Activated CD4-positive, alpha-beta T cell treated with anti-CD3 and anti-CD28 coated beads for 36 hours (primary cell): ENCODE measurements around the gene MSI1. TPM values are rescaled to one million over a fixed set of nuclear protein-coding genes. Genes with fewer than 3 reads are reported as not detected.

Experiments
- ATAC-seq: fragments of 200-7000 bp; cut with Tn5 transposase; one replicate; pipeline ENCODE4 v1.10.0; 2021; ENCODE audit warnings: mild to moderate bottlenecking, moderate library complexity
- CTCF ChIA-PET: fragments of 350-600 bp; sonication (Branson Sonifier 250); formaldehyde crosslinking; loops from one replicate; lab custom pipeline; 2021; ENCODE audit warnings: antibody characterized with exemption; lab: Charles Lee
- POLR2A ChIA-PET: fragments of 350-600 bp; sonication (Branson Sonifier 250); formaldehyde crosslinking; loops from one replicate; lab custom pipeline; 2021; ENCODE audit warnings: antibody characterized with exemption, inconsistent platforms; lab: Charles Lee
- DNase-seq: peaks from one replicate; pipeline ENCODE4 v3.0.0-alpha.2; 2020
- H3K27ac Mint-ChIP-seq: one replicate; pipeline ENCODE4 v1.8.0; 2021; ENCODE audit warnings: mixed read lengths
- H3K27me3 Mint-ChIP-seq: one replicate; pipeline ENCODE4 v1.8.0; 2021; ENCODE audit warnings: mixed read lengths
- H3K36me3 Mint-ChIP-seq: one replicate; pipeline ENCODE4 v1.8.0; 2021; ENCODE audit warnings: low read depth, mixed read lengths
- H3K4me1 Mint-ChIP-seq: one replicate; pipeline ENCODE4 v1.8.0; 2021; ENCODE audit warnings: mixed read lengths
- H3K4me3 Mint-ChIP-seq: one replicate; pipeline ENCODE4 v1.8.0; 2021; ENCODE audit warnings: mild to moderate bottlenecking, moderate library complexity, mixed read lengths
- H3K9me3 Mint-ChIP-seq: one replicate; pipeline ENCODE4 v1.8.0; 2021; ENCODE audit warnings: low read depth, mixed read lengths
- intact Hi-C, 2 experiments: fragments of 100-400 bp; cut with DNase I in 1 of 2; cut with micrococcal nuclease in 1 of 2; formaldehyde crosslinking; loops; one replicate each; pipeline versions ENCODE4 v1.14.2 to v1.15.1; 2022 to 2024; cut with DNase I, micrococcal nuclease
- total RNA-seq, 2 experiments: library from RNA; stranded (reverse); gene quantifications; one replicate each; pipeline ENCODE4 v1.2.3, GENCODE V29; 2021

Gene MSI1
- total RNA-seq, 2 experiments from 2014 or later: 0.96 to 1.3 TPM

DNA sequence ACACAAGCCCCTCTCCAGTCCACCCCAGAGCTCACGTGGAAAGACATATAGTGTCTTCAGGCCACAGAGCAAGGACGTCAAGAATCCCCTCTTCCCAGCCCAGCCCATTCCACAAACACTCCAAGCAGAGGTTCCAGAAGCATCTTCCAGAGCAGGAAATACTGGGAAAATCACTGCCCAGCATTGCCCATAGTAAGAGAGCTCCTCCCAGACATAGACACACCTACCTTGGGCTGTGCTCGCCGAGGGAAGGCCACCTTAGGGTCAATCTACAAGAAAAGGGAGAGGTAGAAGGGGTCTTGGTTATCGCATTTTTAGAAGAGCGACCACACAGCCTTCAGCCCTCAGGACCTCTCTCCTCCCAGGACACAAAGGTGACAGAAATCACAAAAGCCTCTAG, 4.5 kb downstream of the MSI1 start:
- Mint-ChIP-seq H3K27me3 (peaks cover 60% of the 10 kb centered on the region), H3K36me3 (no peaks in the 10 kb centered on the region), H3K27ac (no peak overlapping the region), H3K4me3 (no peak overlapping the region), H3K4me1 (peaks cover 8% of the 10 kb centered on the region), H3K9me3 (no peaks in the 10 kb centered on the region)
- DNase-seq (no peak), ATAC-seq (no peak)
- ChIA-PET POLR2A (no interaction called here), CTCF (interaction anchor here (1.7 kb wide), 1 partner anchor 8 kb away, joined by 7 read pairs; no protein-coding TSS in a partner anchor)
- intact Hi-C loops: no loop called here

DNA sequence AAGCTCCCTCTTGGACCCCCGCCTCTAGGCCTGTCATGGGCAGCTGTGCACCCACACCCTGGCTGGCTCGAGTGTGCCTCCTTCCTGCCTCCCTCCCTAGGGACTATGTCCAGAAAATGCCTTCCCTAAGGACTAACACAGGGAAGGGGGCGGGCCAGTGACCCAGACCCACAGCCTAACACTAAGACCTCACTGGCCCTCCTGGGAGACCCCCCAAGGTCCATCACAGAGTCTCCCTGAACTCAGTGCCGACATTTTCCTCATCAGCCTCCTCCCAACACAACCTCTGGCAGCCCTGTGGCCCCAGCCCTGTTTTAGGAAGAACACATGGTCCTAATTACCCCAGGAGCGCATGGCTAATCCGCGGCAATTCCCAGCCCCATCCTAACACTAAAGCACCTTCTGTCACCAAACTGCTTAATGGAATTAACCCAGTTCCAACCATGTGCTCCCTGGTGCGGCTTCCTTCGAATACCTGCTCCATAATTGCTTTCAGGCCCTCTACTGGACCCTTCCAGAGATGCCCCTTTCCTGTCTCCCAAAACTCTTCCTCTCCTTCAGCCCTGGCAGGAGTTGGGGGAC, 5.6 kb downstream of the MSI1 start:
- intact Hi-C loops: no loop called here

DNA sequence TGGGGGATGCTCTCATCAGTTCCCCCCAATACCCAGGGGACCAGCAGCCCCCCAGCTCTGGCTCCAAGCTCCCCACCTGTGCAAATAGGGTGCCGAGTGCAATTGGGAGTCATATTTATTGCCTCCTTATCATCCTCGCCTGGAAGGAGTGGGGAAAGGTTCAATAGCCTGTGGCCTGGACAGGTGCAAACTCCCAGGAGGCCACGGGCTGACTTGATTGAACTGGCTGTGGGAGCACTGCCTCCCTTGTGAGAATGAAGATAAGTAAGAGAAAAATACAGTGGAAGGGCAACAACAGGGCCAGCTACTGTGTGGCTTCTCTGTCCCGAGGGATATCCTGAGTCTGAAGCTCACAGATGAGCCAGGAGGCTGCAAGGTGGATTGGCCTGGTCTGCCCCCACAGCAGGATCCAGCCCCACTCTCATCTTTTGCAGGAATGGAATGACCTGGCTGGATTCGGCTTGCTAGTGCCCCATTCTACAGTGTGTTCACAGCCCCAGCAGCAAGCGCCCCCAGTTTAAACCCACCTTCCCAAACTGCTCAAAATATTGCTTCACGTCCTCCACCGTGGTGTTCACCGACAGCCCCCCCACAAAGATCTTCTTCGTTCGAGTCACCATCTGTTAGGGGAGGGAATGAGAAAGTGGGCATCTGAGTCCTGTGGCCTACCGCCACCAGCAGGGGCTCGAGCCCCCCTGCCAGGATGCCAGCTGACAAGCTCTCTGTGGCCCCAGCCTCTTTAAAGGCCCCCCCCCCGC, 6.3 kb downstream of the MSI1 start:
- no peak for ATAC-seq
- Mint-ChIP-seq H3K27ac (no peak overlapping the region), H3K36me3 (no peaks in the 10 kb centered on the region), H3K4me3 (no peak overlapping the region), H3K9me3 (no peaks in the 10 kb centered on the region), H3K4me1 (peaks cover 5% of the 10 kb centered on the region), H3K27me3 (peaks cover 62% of the 10 kb centered on the region)
- intact Hi-C loops: no loop called here
- ChIA-PET CTCF (no interaction called here), POLR2A (no interaction called here)
- no peak for DNase-seq

More for the DNA sequence above, 5.6 kb downstream of the MSI1 start:
- Mint-ChIP-seq H3K9me3 (no peaks in the 10 kb centered on the region), H3K4me1 (peaks cover 7% of the 10 kb centered on the region), H3K27me3 (peaks cover 61% of the 10 kb centered on the region), H3K4me3 (no peak overlapping the region), H3K36me3 (no peaks in the 10 kb centered on the region), H3K27ac (no peak overlapping the region)
- POLR2A ChIA-PET: interaction anchor here (0.5 to 0.6 kb wide), 2 partner anchors 23 to 642 kb away, joined by 3 to 8 read pairs; no protein-coding TSS in a partner anchor
- no peak for DNase-seq
- no peak for ATAC-seq
- CTCF ChIA-PET: no interaction called here

DNA sequence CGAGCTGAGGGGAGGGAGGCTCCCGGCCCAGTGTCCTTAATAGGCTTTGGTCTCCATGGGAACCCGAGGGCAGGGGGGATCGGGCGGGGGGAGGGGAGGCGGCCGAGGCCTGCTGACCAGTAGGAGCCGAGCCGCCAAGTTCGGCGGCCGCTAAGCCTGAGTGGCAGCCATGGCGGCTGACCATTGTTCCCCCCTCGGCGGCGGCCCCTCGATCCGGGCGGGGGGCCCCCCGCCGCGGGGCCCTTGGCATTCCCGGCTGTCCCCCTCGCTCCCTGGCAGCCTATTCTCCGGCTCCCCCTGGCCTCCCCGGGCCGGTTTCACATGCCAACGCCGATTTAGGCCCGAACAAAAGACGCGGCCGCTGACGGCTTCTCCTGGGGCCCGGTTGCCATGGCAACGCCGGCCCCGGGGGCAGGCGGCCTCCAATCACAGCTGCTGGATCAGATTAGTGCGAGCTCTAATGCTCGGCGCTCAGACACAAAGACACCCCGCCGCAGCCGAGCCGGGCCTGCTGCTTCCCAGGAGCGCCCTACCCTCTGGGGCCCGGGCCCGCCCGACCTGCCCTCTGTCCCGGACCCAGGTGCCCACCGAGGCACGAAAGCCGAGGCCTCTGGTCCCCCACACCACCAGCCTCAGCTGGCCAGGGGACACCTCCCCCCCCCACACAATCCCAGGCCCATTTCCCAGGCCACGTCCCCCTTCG, 7.3 kb downstream of the MSI1 start:
- peak; percentile 27 for DNase-seq

DNA sequence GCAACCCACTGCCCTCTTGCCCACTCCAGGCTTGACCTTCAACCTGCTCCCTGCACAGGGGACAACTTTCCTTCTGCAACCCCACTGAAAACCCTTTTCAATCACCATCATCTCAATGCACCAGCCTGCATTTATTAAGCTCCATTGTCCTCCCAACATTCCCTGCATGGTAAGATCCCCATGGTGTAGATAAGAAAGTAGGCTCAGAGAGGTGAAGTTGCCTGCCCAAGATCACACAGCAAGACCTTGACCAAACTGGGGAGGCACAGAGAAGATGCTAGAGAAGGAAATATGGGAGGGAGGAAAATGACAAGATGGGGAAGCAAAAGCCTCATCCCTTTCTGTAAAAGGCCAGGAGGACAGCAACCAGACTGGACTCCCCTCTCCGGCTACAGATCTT, 9.8 kb downstream of the MSI1 start:
- H3K36me3 Mint-ChIP-seq: no peaks in the 10 kb centered on the region
- DNase-seq: no peak
- no peaks in the 10 kb centered on the region for H3K9me3 Mint-ChIP-seq
- H3K27me3 Mint-ChIP-seq: peaks cover 40% of the 10 kb centered on the region
- ChIA-PET CTCF (no interaction called here), POLR2A (no interaction called here)
- intact Hi-C loops: loop anchor here in 1 of 2 experiments (5.0 kb wide), 1 partner anchor 283 kb away; the partner anchor contains the start of gene CABP1
- H3K4me3 Mint-ChIP-seq: no peak overlapping the region
- ATAC-seq: no peak
- H3K4me1 Mint-ChIP-seq: peaks cover 2% of the 10 kb centered on the region
- H3K27ac Mint-ChIP-seq: no peak overlapping the region

More for the DNA sequence above, 7.3 kb downstream of the MSI1 start:
- ChIA-PET CTCF (no interaction called here), POLR2A (no interaction called here)
- peaks cover 53% of the 10 kb centered on the region for H3K27me3 Mint-ChIP-seq
- no peak overlapping the region for H3K4me3 Mint-ChIP-seq
- intact Hi-C loops: no loop called here
- H3K27ac Mint-ChIP-seq: no peak overlapping the region
- H3K9me3 Mint-ChIP-seq: no peaks in the 10 kb centered on the region
- peak; percentile 36 for ATAC-seq
- H3K4me1 Mint-ChIP-seq: peaks cover under 1% of the 10 kb centered on the region
- H3K36me3 Mint-ChIP-seq: no peaks in the 10 kb centered on the region

DNA sequence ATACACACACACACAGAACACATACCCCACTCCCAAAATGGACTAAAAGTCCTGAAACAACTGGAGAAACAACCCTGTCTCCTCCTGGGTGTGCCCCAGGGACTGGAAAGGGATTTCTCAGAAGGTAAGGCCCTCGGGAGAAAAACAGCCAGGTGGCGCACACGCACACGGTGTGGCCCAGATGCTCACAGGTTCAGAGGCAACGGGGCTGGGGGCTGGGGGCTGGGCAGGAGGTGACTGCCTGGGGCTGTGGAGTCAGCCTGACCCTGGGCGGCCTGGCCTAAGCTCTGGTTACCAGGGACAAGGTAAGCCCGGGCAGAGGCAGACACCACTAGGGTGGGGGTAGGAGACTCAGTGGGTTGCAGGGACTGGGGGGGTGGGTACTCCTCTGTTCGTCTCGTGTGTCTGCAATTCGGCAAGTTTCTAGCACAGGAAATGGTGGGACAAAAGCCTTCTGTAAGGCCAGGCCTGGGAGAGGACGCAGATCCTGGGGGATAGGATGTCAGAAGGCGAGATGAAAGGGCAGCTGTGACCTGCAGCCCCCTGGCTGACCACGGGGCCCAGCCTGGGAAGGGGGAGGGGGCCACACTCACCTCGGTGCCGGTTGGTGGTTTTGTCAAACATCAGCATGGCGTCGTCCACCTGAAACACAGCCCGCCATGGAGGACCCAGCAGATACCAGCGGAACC, 10.4 kb downstream of the MSI1 start:
- Mint-ChIP-seq H3K27me3 (peaks cover 37% of the 10 kb centered on the region), H3K4me1 (peaks cover 2% of the 10 kb centered on the region), H3K9me3 (no peaks in the 10 kb centered on the region), H3K36me3 (no peaks in the 10 kb centered on the region), H3K4me3 (no peak overlapping the region), H3K27ac (no peak overlapping the region)
- DNase-seq (no peak), ATAC-seq (no peak)
- ChIA-PET POLR2A (no interaction called here), CTCF (interaction anchor here (1.8 kb wide), 1 partner anchor 9 kb away, joined by 9 read pairs; no protein-coding TSS in a partner anchor)
- intact Hi-C loops: loop anchor here in 1 of 2 experiments (5.0 kb wide), 1 partner anchor 284 kb away; the partner anchor contains the start of gene CABP1

DNA sequence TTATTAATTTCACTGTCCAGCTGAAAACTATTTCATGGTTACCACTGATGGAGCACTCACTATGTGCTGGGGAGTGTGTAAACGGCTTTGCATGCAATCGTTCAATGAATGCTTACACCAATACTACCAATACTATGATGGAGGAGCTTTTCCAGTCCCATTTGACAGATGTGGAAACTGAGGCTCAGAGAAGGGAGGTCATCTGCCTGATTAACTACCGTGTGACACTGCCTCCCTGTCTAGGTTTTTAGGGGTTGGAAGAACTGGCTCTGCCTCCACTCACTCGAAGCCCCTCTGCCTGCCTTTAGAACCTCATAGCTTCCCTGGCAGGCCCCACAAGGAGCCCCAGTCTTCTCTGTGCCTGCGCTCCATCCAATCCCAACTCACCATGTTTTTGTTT, 11.9 kb downstream of the MSI1 start:
- no peak overlapping the region for H3K27ac Mint-ChIP-seq
- intact Hi-C loops: loop anchor here in 1 of 2 experiments (5.0 kb wide), 1 partner anchor 285 kb away; the partner anchor contains the start of gene CABP1

DNA sequence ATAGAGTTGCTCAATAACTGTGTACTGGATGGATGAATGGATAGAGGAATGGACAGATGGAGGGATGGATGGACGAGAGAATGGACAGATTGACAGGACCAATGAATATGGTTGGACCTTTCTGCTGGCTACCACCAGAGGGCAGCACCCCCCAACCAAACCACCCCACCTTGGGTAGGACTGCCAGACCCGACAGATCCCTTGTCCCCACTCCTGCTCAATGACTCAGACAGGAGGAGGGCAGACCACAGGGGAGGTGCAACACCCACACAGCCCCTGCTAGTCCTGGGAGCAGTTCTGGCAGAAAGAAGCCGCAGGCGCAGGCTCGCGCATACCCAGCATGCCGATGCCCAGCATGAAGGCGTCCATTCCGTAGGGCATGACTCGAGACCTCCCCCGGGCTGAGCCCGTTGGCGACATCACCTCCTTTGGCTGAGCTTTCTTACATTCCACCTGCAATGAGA, 12.4 kb downstream of the MSI1 start:
- H3K27ac Mint-ChIP-seq: no peak overlapping the region
- peaks cover 24% of the 10 kb centered on the region for H3K27me3 Mint-ChIP-seq
- intact Hi-C loops: loop anchor here (1.0 to 5.0 kb wide), 3 partner anchors 74 to 286 kb away; partner anchors contain the start of genes CABP1 (in 1 of the 2) and SRSF9 (in 1 of the 2)
- H3K9me3 Mint-ChIP-seq: no peaks in the 10 kb centered on the region
- peaks cover 2% of the 10 kb centered on the region for H3K4me1 Mint-ChIP-seq
- ATAC-seq (peak; percentile 96), DNase-seq (peak; percentile 88)
- H3K36me3 Mint-ChIP-seq: no peaks in the 10 kb centered on the region
- CTCF ChIA-PET: interaction anchor here (0.8 to 1.8 kb wide), 10 partner anchors 9 to 113 kb away, joined by 3 to 9 read pairs (median 4); partner anchors contain the start of gene SRSF9
- POLR2A ChIA-PET: interaction anchor here (0.6 kb wide), 1 partner anchor 140 kb away, joined by 3 read pairs; no protein-coding TSS in a partner anchor
- H3K4me3 Mint-ChIP-seq: no peak overlapping the region

More for the DNA sequence above, 11.9 kb downstream of the MSI1 start:
- Mint-ChIP-seq H3K36me3 (no peaks in the 10 kb centered on the region), H3K4me3 (no peak overlapping the region), H3K9me3 (no peaks in the 10 kb centered on the region), H3K4me1 (peaks cover 2% of the 10 kb centered on the region), H3K27me3 (peaks cover 25% of the 10 kb centered on the region)
- ChIA-PET POLR2A (interaction anchor here (0.6 kb wide), 1 partner anchor 140 kb away, joined by 3 read pairs; no protein-coding TSS in a partner anchor), CTCF (interaction anchor here (0.7 to 1.8 kb wide), 12 partner anchors 8 to 176 kb away, joined by 3 to 9 read pairs (median 4); partner anchors contain the start of gene SRSF9)
- ATAC-seq: no peak
- no peak for DNase-seq

DNA sequence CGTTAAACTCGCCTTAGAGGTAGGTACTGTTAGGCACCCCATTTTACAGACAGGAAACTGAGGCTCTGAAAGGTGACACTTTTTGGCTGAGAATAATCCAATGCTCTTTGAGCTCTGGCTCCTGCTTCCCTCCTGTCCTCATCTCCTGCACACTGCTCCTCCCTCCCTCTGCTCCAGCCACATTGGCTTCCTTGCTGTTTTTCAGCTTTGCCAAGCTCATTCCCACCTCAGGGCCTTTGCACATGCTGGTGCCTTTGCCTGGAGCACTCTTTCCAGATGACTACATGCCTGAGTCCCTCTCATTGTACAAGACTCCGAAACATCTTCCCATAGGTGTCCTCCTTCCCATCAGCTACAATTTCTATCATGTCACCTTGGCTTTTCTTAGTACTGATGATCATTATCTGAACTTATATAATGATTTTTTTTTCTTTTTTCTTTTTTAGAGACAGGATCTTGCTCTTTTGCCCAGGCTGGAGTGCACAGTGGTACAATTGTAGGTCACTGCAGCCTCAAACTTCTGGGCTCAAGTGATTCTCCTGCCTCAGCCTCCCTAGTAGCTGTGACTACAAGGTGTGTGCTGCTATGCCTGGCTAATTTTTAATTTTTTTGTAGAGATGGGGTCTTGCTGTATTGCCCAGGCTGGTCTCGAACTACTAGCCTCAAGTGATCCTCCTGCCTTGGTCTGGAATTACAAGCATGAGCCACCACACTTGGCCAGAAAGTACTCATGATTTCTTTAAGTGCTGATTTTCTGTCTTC, 15.2 kb downstream of the MSI1 start:
- H3K27me3 Mint-ChIP-seq: peaks cover 11% of the 10 kb centered on the region
- H3K4me3 Mint-ChIP-seq: no peak overlapping the region
- H3K9me3 Mint-ChIP-seq: no peaks in the 10 kb centered on the region
- H3K36me3 Mint-ChIP-seq: no peaks in the 10 kb centered on the region
- no peak for ATAC-seq
- no peak for DNase-seq
- CTCF ChIA-PET: interaction anchor here (0.5 to 4.1 kb wide), 4 partner anchors 13 to 116 kb away, joined by 3 to 23 read pairs (median 10); partner anchors contain the start of gene SRSF9
- intact Hi-C loops: no loop called here
- POLR2A ChIA-PET: no interaction called here
- peaks cover 2% of the 10 kb centered on the region for H3K4me1 Mint-ChIP-seq
- H3K27ac Mint-ChIP-seq: no peak overlapping the region

DNA sequence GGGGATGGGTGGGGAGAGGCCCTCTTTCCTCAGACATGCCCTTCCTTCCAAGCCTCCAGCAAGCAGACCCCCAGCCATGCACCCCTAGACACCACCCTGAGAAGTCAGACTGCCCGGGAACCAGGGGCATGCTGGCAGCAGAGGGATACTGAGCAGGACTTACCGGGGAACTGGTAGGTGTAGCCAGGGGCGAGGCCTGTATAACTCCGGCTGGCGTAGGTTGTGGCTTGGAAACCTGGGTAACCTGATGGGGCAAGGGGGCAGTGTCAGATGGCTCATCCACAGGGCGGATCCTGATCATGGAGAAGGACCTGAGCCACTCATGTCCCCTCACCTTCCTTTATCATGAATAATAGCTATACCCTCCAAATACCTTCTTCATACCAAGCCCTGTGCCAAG, 15.8 kb downstream of the MSI1 start:
- POLR2A ChIA-PET: no interaction called here

More for the DNA sequence above, 15.8 kb downstream of the MSI1 start:
- ATAC-seq: no peak
- Mint-ChIP-seq H3K27me3 (peaks cover 10% of the 10 kb centered on the region), H3K4me3 (no peak overlapping the region), H3K27ac (no peak overlapping the region), H3K36me3 (no peaks in the 10 kb centered on the region), H3K9me3 (no peaks in the 10 kb centered on the region), H3K4me1 (peaks cover 2% of the 10 kb centered on the region)
- intact Hi-C loops: no loop called here
- no peak for DNase-seq
- CTCF ChIA-PET: interaction anchor here (3.3 to 4.1 kb wide), 2 partner anchors 14 to 78 kb away, joined by 16 to 23 read pairs; no protein-coding TSS in a partner anchor
